ENCODE results near the gene ATP1B3.
"Not testable (repeated sequence)": the region's sequence is repeated elsewhere in the genome, so short reads cannot be mapped to it uniquely, and the experiment has no call there.

The ATP1B3 gene

DNA sequence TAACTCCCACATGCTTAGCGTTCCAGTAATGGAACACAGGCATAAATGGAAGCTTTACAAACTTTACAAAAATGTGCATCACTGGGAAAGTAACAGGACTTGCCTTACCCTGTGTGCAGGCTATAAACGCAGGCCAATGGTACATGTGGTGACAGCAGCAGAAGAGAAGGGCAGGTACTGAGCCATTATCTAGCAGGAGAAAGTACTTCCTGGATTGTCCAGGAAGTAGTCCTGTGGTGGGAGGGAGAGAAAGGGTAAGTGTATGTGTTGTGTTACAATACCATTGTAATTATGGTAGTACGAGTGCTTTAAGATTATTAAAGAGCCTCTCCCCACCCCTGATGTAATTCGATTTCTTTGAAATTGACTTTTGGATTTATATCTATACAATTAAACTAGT is 5.3 kb downstream of the ATP1B3 start:
- Histone ChIP-seq H3K27me3 (ENCODE audit: low read depth, low read length) (no peaks in the 10 kb centered on the region), H3K9me3 (ENCODE audit: insufficient read depth, low read length) (no peaks in the 10 kb centered on the region), H3K36me3 (replicated peaks; ENCODE audit: low read depth, low read length) (peaks cover 33% of the 10 kb centered on the region), H2AFZ (ENCODE audit: low read depth, low read length) (no peak overlapping the region), H3K4me1 (ENCODE audit: low read length) (peaks cover 17% of the 10 kb centered on the region), H3K4me2 (ENCODE audit: low read length) (0 out of 2 replicates have a peak overlapping the region, but pooled peaks have one; percentile 3), H3K79me2 (ENCODE audit: low read length) (peaks cover 100% of the 10 kb centered on the region), H3K27ac (ENCODE audit: low read length) (no peak overlapping the region), H3K9ac (ENCODE audit: low read length) (no peak overlapping the region), H3K4me3 (ENCODE audit: low read length) (no peak overlapping the region), H4K20me1 (ENCODE audit: insufficient read depth, low read length) (peaks cover 65% of the 10 kb centered on the region)
- TF ChIP-seq, protein P1, sequence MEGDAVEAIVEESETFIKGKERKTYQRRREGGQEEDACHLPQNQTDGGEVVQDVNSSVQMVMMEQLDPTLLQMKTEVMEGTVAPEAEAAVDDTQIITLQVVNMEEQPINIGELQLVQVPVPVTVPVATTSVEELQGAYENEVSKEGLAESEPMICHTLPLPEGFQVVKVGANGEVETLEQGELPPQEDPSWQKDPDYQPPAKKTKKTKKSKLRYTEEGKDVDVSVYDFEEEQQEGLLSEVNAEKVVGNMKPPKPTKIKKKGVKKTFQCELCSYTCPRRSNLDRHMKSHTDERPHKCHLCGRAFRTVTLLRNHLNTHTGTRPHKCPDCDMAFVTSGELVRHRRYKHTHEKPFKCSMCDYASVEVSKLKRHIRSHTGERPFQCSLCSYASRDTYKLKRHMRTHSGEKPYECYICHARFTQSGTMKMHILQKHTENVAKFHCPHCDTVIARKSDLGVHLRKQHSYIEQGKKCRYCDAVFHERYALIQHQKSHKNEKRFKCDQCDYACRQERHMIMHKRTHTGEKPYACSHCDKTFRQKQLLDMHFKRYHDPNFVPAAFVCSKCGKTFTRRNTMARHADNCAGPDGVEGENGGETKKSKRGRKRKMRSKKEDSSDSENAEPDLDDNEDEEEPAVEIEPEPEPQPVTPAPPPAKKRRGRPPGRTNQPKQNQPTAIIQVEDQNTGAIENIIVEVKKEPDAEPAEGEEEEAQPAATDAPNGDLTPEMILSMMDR (IDR thresholded peaks at IDR 0.05; ENCODE audit: low read depth, low read length): no peak
- no peak for TF ChIP-seq EZH2phosphoT487 (IDR thresholded peaks at IDR 0.05; ENCODE audit: low read depth)

DNA sequence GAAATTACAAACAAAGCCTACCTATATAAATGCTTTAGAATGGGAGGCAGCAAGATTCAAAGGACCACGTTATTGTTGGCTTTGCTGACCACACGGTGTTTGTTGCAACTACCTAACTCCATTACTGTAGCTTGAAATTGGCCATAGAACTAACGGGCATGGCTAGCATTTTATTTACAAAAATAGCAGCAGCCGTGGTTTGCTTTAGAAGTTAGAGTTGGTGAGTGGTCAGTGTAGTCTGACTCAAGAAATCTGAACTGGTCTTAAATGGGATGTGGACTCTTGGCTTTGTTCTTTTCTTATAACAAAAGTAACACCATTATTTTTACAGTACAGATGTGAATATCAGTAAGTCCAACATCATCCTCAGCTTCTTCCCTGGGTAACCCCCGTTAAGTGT is 10.6 kb downstream of the ATP1B3 start:
- H3K9me3 ChIP-seq (ENCODE audit: insufficient read depth, low read length): no peaks in the 10 kb centered on the region
- no peaks in the 10 kb centered on the region for H3K4me1 ChIP-seq (ENCODE audit: low read length)
- H3K36me3 ChIP-seq (replicated peaks; ENCODE audit: low read depth, low read length): peaks cover 35% of the 10 kb centered on the region
- H3K27ac ChIP-seq (ENCODE audit: low read length): no peak overlapping the region
- H3K4me2 ChIP-seq (ENCODE audit: low read length): no peak overlapping the region
- no peaks in the 10 kb centered on the region for H3K27me3 ChIP-seq (ENCODE audit: low read depth, low read length)
- H4K20me1 ChIP-seq (ENCODE audit: insufficient read depth, low read length): peaks cover 46% of the 10 kb centered on the region
- H3K4me3 ChIP-seq (ENCODE audit: low read length): no peak overlapping the region
- TF ChIP-seq, protein P1 (IDR thresholded peaks at IDR 0.05; ENCODE audit: low read depth, low read length): no peak
- no peak for TF ChIP-seq EZH2phosphoT487 (IDR thresholded peaks at IDR 0.05; ENCODE audit: low read depth)
- H2AFZ ChIP-seq (ENCODE audit: low read depth, low read length): no peak overlapping the region
- no peak overlapping the region for H3K9ac ChIP-seq (ENCODE audit: low read length)
- H3K79me2 ChIP-seq (ENCODE audit: low read length): peaks cover 100% of the 10 kb centered on the region

DNA sequence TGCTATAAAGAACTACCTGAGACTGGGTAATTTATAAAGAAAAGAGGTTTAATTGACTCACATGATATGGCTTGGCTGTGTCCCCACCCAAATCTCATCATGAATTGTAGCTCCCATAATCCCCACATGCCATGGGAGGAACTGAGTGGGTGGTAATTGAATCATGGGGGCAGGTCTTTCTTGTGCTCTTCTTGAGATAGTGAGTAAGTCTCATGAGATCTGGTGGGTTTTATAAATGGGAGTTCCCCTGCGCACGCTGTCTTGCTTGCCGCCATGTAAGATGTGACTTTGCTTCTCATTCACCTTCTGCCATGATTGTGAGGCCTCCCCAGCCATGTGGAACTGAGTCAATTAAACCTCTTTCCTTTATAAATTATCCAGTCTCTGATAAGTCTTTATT is 12.1 kb downstream of the ATP1B3 start:
- not testable (repeated sequence) for H3K9ac ChIP-seq (ENCODE audit: low read length); H3K4me1 ChIP-seq (ENCODE audit: low read length); H3K27me3 ChIP-seq (ENCODE audit: low read depth, low read length); H3K4me2 ChIP-seq (ENCODE audit: low read length); H2AFZ ChIP-seq (ENCODE audit: low read depth, low read length); H3K9me3 ChIP-seq (ENCODE audit: insufficient read depth, low read length); H3K27ac ChIP-seq (ENCODE audit: low read length); H3K4me3 ChIP-seq (ENCODE audit: low read length)
- H4K20me1 ChIP-seq (ENCODE audit: insufficient read depth, low read length): peaks cover 47% of the 10 kb centered on the region
- H3K36me3 ChIP-seq (replicated peaks; ENCODE audit: low read depth, low read length): peaks cover 35% of the 10 kb centered on the region
- peaks cover 100% of the 10 kb centered on the region for H3K79me2 ChIP-seq (ENCODE audit: low read length)

DNA sequence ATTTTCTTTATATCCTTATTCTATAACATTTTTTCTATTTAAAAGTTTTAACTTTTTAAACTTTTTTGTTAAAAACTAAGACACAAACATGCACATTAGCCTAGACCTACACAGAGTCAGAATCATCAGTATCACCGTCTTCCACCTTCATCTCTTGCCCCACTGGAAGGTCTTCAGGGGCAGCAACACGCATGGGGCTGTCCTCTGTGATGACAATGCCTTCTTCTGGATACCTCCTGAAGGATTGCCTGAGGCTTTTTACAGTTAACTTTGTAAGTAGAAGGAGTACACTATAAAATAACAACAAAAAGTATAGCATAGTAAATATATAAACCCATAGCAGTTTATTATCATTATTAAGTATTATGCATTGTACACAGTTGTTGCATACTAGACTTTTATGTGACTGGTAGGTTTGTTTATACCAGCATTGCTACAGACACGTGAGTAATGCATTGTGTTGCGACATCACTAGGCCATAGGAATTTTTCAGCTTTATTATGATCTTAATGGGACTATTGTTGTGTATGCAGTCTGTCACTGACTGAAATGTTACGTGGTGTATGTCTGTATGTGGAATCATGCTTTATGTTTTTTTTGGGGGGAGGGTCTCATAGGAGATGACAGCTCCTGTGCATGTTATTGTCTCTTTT is 18.2 kb downstream of the ATP1B3 start:
- Histone ChIP-seq H3K9ac (ENCODE audit: low read length) (no peak overlapping the region), H3K4me1 (ENCODE audit: low read length) (no peaks in the 10 kb centered on the region), H3K79me2 (ENCODE audit: low read length) (peaks cover 100% of the 10 kb centered on the region), H3K27ac (ENCODE audit: low read length) (no peak overlapping the region), H3K4me3 (ENCODE audit: low read length) (no peak overlapping the region), H3K4me2 (ENCODE audit: low read length) (no peak overlapping the region), H3K9me3 (ENCODE audit: insufficient read depth, low read length) (no peaks in the 10 kb centered on the region), H4K20me1 (ENCODE audit: insufficient read depth, low read length) (peaks cover 32% of the 10 kb centered on the region), H3K27me3 (ENCODE audit: low read depth, low read length) (no peaks in the 10 kb centered on the region), H2AFZ (ENCODE audit: low read depth, low read length) (no peak overlapping the region), H3K36me3 (replicated peaks; ENCODE audit: low read depth, low read length) (peaks cover 31% of the 10 kb centered on the region)
- TF ChIP-seq, protein P1 (IDR thresholded peaks at IDR 0.05; ENCODE audit: low read depth, low read length): no peak
- TF ChIP-seq EZH2phosphoT487 (IDR thresholded peaks at IDR 0.05; ENCODE audit: low read depth): no peak

Measured in OCI-LY3 (cell line).